ENCODE data around the gene OSBPL3.

OSBPL3 gene

GRCh38 chr7:24863626-24864025 is 116.4 kb downstream of the OSBPL3 start:
- no peak for DNase-seq (ENCODE audit: low read depth in 2 of 2)

GRCh38 chr7:24862461-24862860 is 117.5 kb downstream of the OSBPL3 start:
- no peak for DNase-seq (ENCODE audit: low read depth in 2 of 2)

GRCh38 chr7:24861336-24861735 is 118.6 kb downstream of the OSBPL3 start:
- no peak for DNase-seq (ENCODE audit: low read depth in 2 of 2)

- no peak for DNase-seq (ENCODE audit: low read depth in 2 of 2)
Observed at GRCh38 chr7:24860611-24861010, 119.4 kb downstream of the OSBPL3 start.

- DNase-seq (ENCODE audit: low read depth in 2 of 2) = no peak
Observed at GRCh38 chr7:24858108-24858977, 121.6 kb downstream of the OSBPL3 start.

GRCh38 chr7:24857623-24858022 is 122.4 kb downstream of the OSBPL3 start:
- no peak for DNase-seq (ENCODE audit: low read depth in 2 of 2)

- no peak for DNase-seq (ENCODE audit: low read depth in 2 of 2)
Observed at GRCh38 chr7:24854866-24855265, 125.1 kb downstream of the OSBPL3 start.

GRCh38 chr7:24851786-24852185 is 128.2 kb downstream of the OSBPL3 start:
- no peak for DNase-seq (ENCODE audit: low read depth in 2 of 2)

GRCh38 chr7:24848878-24849277 is 131.1 kb downstream of the OSBPL3 start:
- DNase-seq (ENCODE audit: low read depth in 2 of 2) = no peak

GRCh38 chr7:24847754-24848153 is 132.2 kb downstream of the OSBPL3 start:
- DNase-seq (ENCODE audit: low read depth in 2 of 2) = no peak

- DNase-seq (ENCODE audit: low read depth in 2 of 2) = no peak
Observed at GRCh38 chr7:24843821-24844434, 136.1 kb downstream of the OSBPL3 start.

GRCh38 chr7:24842449-24843241 is 137.3 kb downstream of the OSBPL3 start:
- DNase-seq (ENCODE audit: low read depth in 2 of 2) = no peak

- DNase-seq (ENCODE audit: low read depth in 2 of 2) = no peak
Observed at GRCh38 chr7:24842029-24842428, 137.9 kb downstream of the OSBPL3 start.

- no peak for DNase-seq (ENCODE audit: low read depth in 2 of 2)
Observed at GRCh38 chr7:24840563-24840962, 139.4 kb downstream of the OSBPL3 start.

- no peak for DNase-seq (ENCODE audit: low read depth in 2 of 2)
Observed at GRCh38 chr7:24836084-24836483, 143.9 kb downstream of the OSBPL3 start.

- no peak for DNase-seq (ENCODE audit: low read depth in 2 of 2)
Observed at GRCh38 chr7:24835643-24836042, 144.3 kb downstream of the OSBPL3 start.

GRCh38 chr7:24834128-24834798 is 145.7 kb downstream of the OSBPL3 start:
- no peak for DNase-seq (ENCODE audit: low read depth in 2 of 2)

GRCh38 chr7:24833549-24833948 is 146.4 kb downstream of the OSBPL3 start:
- DNase-seq (ENCODE audit: low read depth in 2 of 2) = no peak

- no peak for DNase-seq (ENCODE audit: low read depth in 2 of 2)
Observed at GRCh38 chr7:24831240-24831639, 148.7 kb downstream of the OSBPL3 start.

- no peak for DNase-seq (ENCODE audit: low read depth in 2 of 2)
Observed at GRCh38 chr7:24830440-24831050, 149.4 kb downstream of the OSBPL3 start.

- no peak for DNase-seq (ENCODE audit: low read depth in 2 of 2)
Observed at GRCh38 chr7:24829787-24830186, 150.2 kb downstream of the OSBPL3 start.

All from stimulated activated CD4-positive, alpha-beta T cell treated with anti-CD3 and anti-CD28 coated beads, Interleukin-1b, Interleukin-23, amount 100 ng/mL, for 1 hour (primary cell).